ENCODE data around the gene UTP18. TPM values are rescaled to one million over a fixed set of nuclear protein-coding genes. Genes with fewer than 3 reads are reported as not detected.

The UTP18 gene
- total and polyA plus RNA-seq, 2 of the 13 experiments (the other 11 are each of a cell fraction or from before 2014, with no cell fraction given) = 35.2 to 104 TPM

GRCh38 chr17:51259564-51260236, 646 bp upstream of the UTP18 start, which contains the start of gene MBTD1 (continued):
- TF ChIP-seq KDM4B (CRISPR knock-in tag; IDR thresholded peaks at IDR 0.05) = no peak; the same call in 1 of the 2 replicates
- no peak for TF ChIP-seq MIXL1 (CRISPR knock-in tag; IDR thresholded peaks at IDR 0.05)
- no peak; the same call in 1 of the 2 replicates for TF ChIP-seq CEBPG (CRISPR knock-in tag; IDR thresholded peaks at IDR 0.05)
- no peak for TF ChIP-seq ARHGAP35 (CRISPR knock-in tag; IDR thresholded peaks at IDR 0.05; ENCODE audit: borderline replicate concordance)
- no peak for TF ChIP-seq ZBTB49 (CRISPR knock-in tag; IDR thresholded peaks at IDR 0.05; ENCODE audit: borderline replicate concordance)
- no peak for TF ChIP-seq ZSCAN31 (CRISPR knock-in tag; IDR thresholded peaks at IDR 0.05; ENCODE audit: low read depth)
- TF ChIP-seq SNAI1 (CRISPR knock-in tag; IDR thresholded peaks at IDR 0.05; ENCODE audit: borderline replicate concordance) = no peak
- TF ChIP-seq CERS6 (CRISPR knock-in tag; IDR thresholded peaks at IDR 0.05) = no peak
- no peak for TF ChIP-seq TBL1XR1 (IDR thresholded peaks at IDR 0.05; ENCODE audit: borderline replicate concordance, low read length, partially characterized antibody)
- TF ChIP-seq ZNF160 (CRISPR knock-in tag; IDR thresholded peaks at IDR 0.05) = 0 out of 2 replicates have a peak, but pooled peaks have one; percentile 48
- no peak for TF ChIP-seq RXRA (CRISPR knock-in tag; IDR thresholded peaks at IDR 0.05)
- no peak for TF ChIP-seq ZNF276 (CRISPR knock-in tag; IDR thresholded peaks at IDR 0.05; ENCODE audit: low read depth)
- no peak for TF ChIP-seq FUBP1 (CRISPR knock-in tag; IDR thresholded peaks at IDR 0.05; ENCODE audit: borderline replicate concordance)
- no peak; the same call in 1 of the 2 replicates for TF ChIP-seq TBX2 (CRISPR knock-in tag; IDR thresholded peaks at IDR 0.05; ENCODE audit: borderline replicate concordance)
- TF ChIP-seq ATF1 (CRISPR knock-in tag; IDR thresholded peaks at IDR 0.05) = no peak
- TF ChIP-seq ZNF614 (CRISPR knock-in tag; IDR thresholded peaks at IDR 0.05; ENCODE audit: borderline replicate concordance) = no peak; the same call in none of the 2 replicates
- no peak for TF ChIP-seq TP53 (CRISPR knock-in tag; conservative IDR thresholded peaks at IDR 0.05)
- no peak for TF ChIP-seq DR1 (CRISPR knock-in tag; IDR thresholded peaks at IDR 0.05)
- TF ChIP-seq RFXANK (CRISPR knock-in tag; IDR thresholded peaks at IDR 0.05) = no peak
- TF ChIP-seq CREM (IDR thresholded peaks at IDR 0.05) = no peak
- no peak for TF ChIP-seq CREM (CRISPR knock-in tag; IDR thresholded peaks at IDR 0.05)
- no peak for TF ChIP-seq ZNF616 (CRISPR knock-in tag; IDR thresholded peaks at IDR 0.05; ENCODE audit: low read depth)
- no peak for TF ChIP-seq ZNF275 (CRISPR knock-in tag; IDR thresholded peaks at IDR 0.05; ENCODE audit: borderline replicate concordance)

Measured in HepG2 (cell line).